B cell (primary cell): Measurements from ENCODE around the gene ANKS1A. TPM values are rescaled to one million over a fixed set of nuclear protein-coding genes. Genes with fewer than 3 reads are reported as not detected.

ENCODE experiments used
- ATAC-seq: fragments of 200-7000 bp; cut with Tn5 transposase; one replicate; pipeline ENCODE4 v1.10.0; 2021; ENCODE audit warnings: low read depth, mild to moderate bottlenecking, moderate number of reproducible peaks, moderate library complexity
- CTCF ChIA-PET: fragments of 350-600 bp; sonication (Branson Sonifier 250); formaldehyde crosslinking; loops from one replicate; lab custom pipeline; 2021; ENCODE audit warnings: antibody characterized with exemption, inconsistent platforms; lab: Charles Lee
- POLR2A ChIA-PET: fragments of 350-600 bp; sonication (Branson Sonifier 250); formaldehyde crosslinking; loops from one replicate; lab custom pipeline; 2021; ENCODE audit warnings: antibody characterized with exemption; lab: Charles Lee
- DNase-seq: peaks from one replicate; pipeline ENCODE4 v3.0.0; 2013
- H2AFZ ChIP-seq: 2 replicates; pipeline ENCODE4 v1.6.1; 2012; ENCODE audit warnings: mild to moderate bottlenecking, low read depth, low read length; ENCODE audit not compliant: insufficient read depth, poor library complexity, severe bottlenecking
- H3K27ac ChIP-seq, 2 donors: 1 replicate in 1 of 2; 2 replicates in 1 of 2; pipeline ENCODE4 v1.5.1; 2012 to 2013; ENCODE audit warnings: low read length in 2 of 2, mild to moderate bottlenecking in 2 of 2, moderate library complexity in 1 of 2
- H3K27me3 ChIP-seq, 4 experiments: fragments of 200-600 bp in 1 of 4; sonication (generic) in 1 of 4; replicated peaks in 1 of 4; 1 replicate in 2 of 4; 2 replicates in 2 of 4; pipeline versions ENCODE4 v1.6.1 to v1.7.0; 2013 to 2016; ENCODE audit warnings: low read length in 3 of 4, mild to moderate bottlenecking in 2 of 4, mixed read lengths in 1 of 4, moderate library complexity in 1 of 4; ENCODE audit not compliant: insufficient read depth in 4 of 4, control insufficient read depth in 3 of 4; ENCODE audit errors: control extremely low read depth in 1 of 4
- H3K36me3 ChIP-seq, 2 experiments: replicated peaks in 1 of 2; 1 replicate in 1 of 2; 2 replicates in 1 of 2; pipeline versions ENCODE4 v1.6.1 to v1.7.1; 2013; ENCODE audit warnings: low read length in 1 of 2; ENCODE audit not compliant: insufficient read depth in 2 of 2, control insufficient read depth in 1 of 2; ENCODE audit errors: control extremely low read depth in 1 of 2, extremely low read depth in 1 of 2
- H3K4me1 ChIP-seq, 2 donors: fragments of 200-600 bp in 1 of 2; sonication (generic) in 1 of 2; 1 replicate in 1 of 2; 2 replicates in 1 of 2; pipeline versions ENCODE4 v1.5.1 to v1.6.1; 2013 to 2017; ENCODE audit warnings: low read length in 2 of 2; ENCODE audit not compliant: control insufficient read depth in 2 of 2, insufficient read depth in 2 of 2
- H3K4me2 ChIP-seq: replicated peaks from 2 replicates; pipeline ENCODE3; 2012; ENCODE audit warnings: mild to moderate bottlenecking, low read depth, low read length; ENCODE audit not compliant: poor library complexity, severe bottlenecking
- H3K4me3 ChIP-seq, 5 experiments: fragments of 200-600 bp in 1 of 5; sonication (generic) in 1 of 5; 1 replicate in 3 of 5; 2 replicates in 2 of 5; pipeline versions ENCODE4 v1.5.1 to v1.7.0; 2011 to 2016; ENCODE audit warnings: low read length in 4 of 5, mild to moderate bottlenecking in 4 of 5, low read depth in 2 of 5, control low read depth in 1 of 5, moderate library complexity in 1 of 5; ENCODE audit not compliant: insufficient read depth in 1 of 5; ENCODE audit errors: control extremely low read depth in 1 of 5, extremely low read depth in 1 of 5
- H3K79me2 ChIP-seq: fragments of 200-600 bp; sonication (generic); one replicate; pipeline ENCODE4 v1.6.0; 2016; ENCODE audit warnings: low read length; ENCODE audit not compliant: control insufficient read depth, insufficient read depth
- H3K9ac ChIP-seq: fragments of 200-600 bp; sonication (generic); 2 replicates; pipeline ENCODE4 v1.6.1; 2017; ENCODE audit warnings: mild to moderate bottlenecking, low read length, moderate library complexity
- H3K9me3 ChIP-seq, 3 donors: one replicate each; pipeline versions ENCODE4 v1.6.1 to v1.7.1; 2013; ENCODE audit warnings: low read length in 2 of 3; ENCODE audit not compliant: control insufficient read depth in 2 of 3, insufficient read depth in 1 of 3; ENCODE audit errors: control extremely low read depth in 1 of 3
- H4K20me1 ChIP-seq: 2 replicates; pipeline ENCODE4 v1.6.0; 2012; ENCODE audit warnings: mild to moderate bottlenecking, low read length; ENCODE audit not compliant: insufficient read depth, control insufficient read depth, poor library complexity, severe bottlenecking
- H3K27ac Mint-ChIP-seq: one replicate; pipeline ENCODE4 v1.8.0; 2021; ENCODE audit warnings: mixed read lengths
- H3K27me3 Mint-ChIP-seq: one replicate; pipeline ENCODE4 v1.8.0; 2021; ENCODE audit warnings: mixed read lengths
- H3K4me1 Mint-ChIP-seq: one replicate; pipeline ENCODE4 v1.8.0; 2021; ENCODE audit warnings: mixed read lengths
- H3K4me3 Mint-ChIP-seq: one replicate; pipeline ENCODE4 v1.8.0; 2021; ENCODE audit warnings: mixed read lengths
- H3K9me3 Mint-ChIP-seq: one replicate; pipeline ENCODE4 v1.8.0; 2022; ENCODE audit warnings: mixed read lengths; ENCODE audit not compliant: insufficient read depth
- EZH2 ChIP-seq: IDR thresholded peaks from 2 replicates; pipeline ENCODE4 v1.6.1; 2012; ENCODE audit warnings: borderline replicate concordance, low read depth, mild to moderate bottlenecking, moderate library complexity, low read length; ENCODE audit not compliant: insufficient read depth, poor library complexity, severe bottlenecking
- WGBS: methylation state at CpG from one replicate; pipeline ENCODE4 v1.1.5; 2013; ENCODE audit warnings: missing lambda C conversion rate; ENCODE audit not compliant: insufficient coverage; 5-methylcytosine and 5-hydroxymethylcytosine counted together
- intact Hi-C: fragments of 100-400 bp; cut with micrococcal nuclease; formaldehyde crosslinking; loops from one replicate; pipeline ENCODE4 v1.10.0; 2022
- polyA plus RNA-seq: library from polyadenylated mRNA; depleted of rRNA; stranded (reverse); fragments of >200 nt; gene quantifications from 2 replicates; pipeline ENCODE4 v1.2.3, GENCODE V29; 2012
- total RNA-seq, 2 donors: library from RNA; stranded (reverse); fragments of 120-200 nt in 1 of 2; gene quantifications; 1 replicate in 1 of 2; 2 replicates in 1 of 2; pipeline versions ENCODE4 v1.2.3 to v1.2.4, GENCODE V29; 2013 to 2022
- TF ChIP-seq, protein P1 (sequence below): fragments of 200-600 bp; IDR thresholded peaks from one replicate; pipeline ENCODE4 v1.8.0; 2022; ENCODE audit warnings: antibody characterized with exemption, mild to moderate bottlenecking

Gene ANKS1A
- total and polyA plus RNA-seq, 2 donors (not counting 1 experiment from before 2014, with no cell fraction given), result 3.4 to 19.7 TPM

DNA sequence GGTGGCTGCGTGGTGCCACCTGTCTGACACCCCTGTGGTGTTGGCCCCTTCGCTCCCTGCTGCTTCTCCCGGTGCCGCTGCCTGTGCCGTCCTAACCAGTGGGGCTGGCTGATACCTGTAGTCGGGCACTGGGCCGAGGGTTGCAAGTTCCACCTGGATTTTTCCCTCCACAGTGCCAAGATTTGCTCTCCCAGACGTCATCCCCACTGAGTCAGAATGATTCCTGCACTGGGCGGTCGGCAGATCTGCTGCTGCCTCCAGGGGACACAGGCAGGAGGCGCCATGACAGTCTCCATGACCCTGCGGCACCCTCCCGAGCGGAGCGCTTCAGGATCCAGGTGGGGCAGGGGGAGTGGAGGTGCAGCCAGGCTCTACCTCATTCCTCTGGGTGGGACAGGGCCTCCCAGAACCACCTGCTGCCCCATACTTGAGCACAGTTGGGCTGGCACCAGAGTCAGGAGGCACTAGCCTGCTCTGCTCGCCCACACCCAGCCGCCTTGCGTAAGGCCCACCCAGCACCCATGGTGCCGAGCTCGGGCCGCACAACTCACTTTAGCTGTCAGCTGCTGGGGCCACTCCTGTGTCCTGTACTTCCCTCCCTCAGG is 191.9 kb downstream of the ANKS1A start:
- Histone ChIP-seq H3K9ac (no peak overlapping the region), H3K27me3 (no peaks in the 10 kb centered on the region), H3K4me3 (no peak overlapping the region), H3K4me2 (no peak overlapping the region), H4K20me1 (no peaks in the 10 kb centered on the region), H3K9me3 (no peaks in the 10 kb centered on the region), H3K4me1 (no peaks in the 10 kb centered on the region), H2AFZ (no peak overlapping the region), H3K79me2 (no peaks in the 10 kb centered on the region), H3K36me3 (peaks cover 0 to 35% of the 10 kb centered on the region in 2 experiments), H3K27ac (no peak overlapping the region)
- no peak for DNase-seq
- ChIA-PET CTCF (no interaction called here), POLR2A (no interaction called here)
- no peak overlapping the region for H3K27ac Mint-ChIP-seq
- no peak overlapping the region for H3K4me3 Mint-ChIP-seq
- no peaks in the 10 kb centered on the region for H3K4me1 Mint-ChIP-seq
- no peaks in the 10 kb centered on the region for H3K9me3 Mint-ChIP-seq
- no peak for ATAC-seq
- no peaks in the 10 kb centered on the region for H3K27me3 Mint-ChIP-seq
- WGBS, result 95% methylated on average over 21 of the region's 21 CpGs
- intact Hi-C loops, result no loop called here
- TF ChIP-seq EZH2, result no peak
- TF ChIP-seq, protein P1, sequence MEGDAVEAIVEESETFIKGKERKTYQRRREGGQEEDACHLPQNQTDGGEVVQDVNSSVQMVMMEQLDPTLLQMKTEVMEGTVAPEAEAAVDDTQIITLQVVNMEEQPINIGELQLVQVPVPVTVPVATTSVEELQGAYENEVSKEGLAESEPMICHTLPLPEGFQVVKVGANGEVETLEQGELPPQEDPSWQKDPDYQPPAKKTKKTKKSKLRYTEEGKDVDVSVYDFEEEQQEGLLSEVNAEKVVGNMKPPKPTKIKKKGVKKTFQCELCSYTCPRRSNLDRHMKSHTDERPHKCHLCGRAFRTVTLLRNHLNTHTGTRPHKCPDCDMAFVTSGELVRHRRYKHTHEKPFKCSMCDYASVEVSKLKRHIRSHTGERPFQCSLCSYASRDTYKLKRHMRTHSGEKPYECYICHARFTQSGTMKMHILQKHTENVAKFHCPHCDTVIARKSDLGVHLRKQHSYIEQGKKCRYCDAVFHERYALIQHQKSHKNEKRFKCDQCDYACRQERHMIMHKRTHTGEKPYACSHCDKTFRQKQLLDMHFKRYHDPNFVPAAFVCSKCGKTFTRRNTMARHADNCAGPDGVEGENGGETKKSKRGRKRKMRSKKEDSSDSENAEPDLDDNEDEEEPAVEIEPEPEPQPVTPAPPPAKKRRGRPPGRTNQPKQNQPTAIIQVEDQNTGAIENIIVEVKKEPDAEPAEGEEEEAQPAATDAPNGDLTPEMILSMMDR, result no peak

DNA sequence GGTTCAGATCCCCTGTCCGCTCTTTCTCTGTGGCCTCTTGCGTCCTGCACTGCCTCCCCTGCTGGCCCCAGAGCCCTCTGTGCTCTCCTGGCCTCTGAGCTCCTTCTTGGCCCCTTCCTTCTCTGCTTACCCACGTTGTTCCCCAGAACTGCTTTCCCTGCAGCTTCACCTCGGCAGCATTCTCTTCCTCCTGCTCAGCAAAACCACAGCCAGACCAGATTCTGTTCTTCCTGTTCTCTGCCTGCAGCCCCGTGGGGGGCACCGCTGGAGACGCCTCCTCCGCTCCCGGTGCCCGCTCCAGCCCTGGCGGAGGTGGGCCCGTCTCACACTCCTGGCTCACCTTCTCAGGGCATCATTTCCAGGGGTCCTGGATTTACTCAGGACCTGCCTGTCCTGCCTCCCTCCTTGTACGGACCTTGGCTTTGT is 192.4 kb downstream of the ANKS1A start:
- no peaks in the 10 kb centered on the region for H3K79me2 ChIP-seq
- H3K36me3 ChIP-seq, result peaks cover 0 to 35% of the 10 kb centered on the region in 2 experiments
- intact Hi-C loops, result no loop called here
- CTCF ChIA-PET, result no interaction called here
- no peaks in the 10 kb centered on the region for H3K27me3 Mint-ChIP-seq
- no peaks in the 10 kb centered on the region for H3K27me3 ChIP-seq
- H3K9me3 Mint-ChIP-seq, result no peaks in the 10 kb centered on the region
- DNase-seq (no peak), ATAC-seq (no peak)
- no peaks in the 10 kb centered on the region for H3K4me1 Mint-ChIP-seq
- H3K27ac ChIP-seq, result no peak overlapping the region
- H3K4me3 Mint-ChIP-seq, result no peak overlapping the region
- H3K4me2 ChIP-seq, result no peak overlapping the region
- H3K27ac Mint-ChIP-seq, result no peak overlapping the region
- H4K20me1 ChIP-seq, result no peaks in the 10 kb centered on the region
- H3K9me3 ChIP-seq, result no peaks in the 10 kb centered on the region
- WGBS, result 16% methylated on average over 13 of the region's 13 CpGs
- H3K4me1 ChIP-seq, result no peaks in the 10 kb centered on the region
- H3K9ac ChIP-seq, result no peak overlapping the region
- H3K4me3 ChIP-seq, result no peak overlapping the region
- POLR2A ChIA-PET, result no interaction called here
- TF ChIP-seq, protein P1, result no peak
- no peak for TF ChIP-seq EZH2
- H2AFZ ChIP-seq, result no peak overlapping the region
